Bronchial epithelial cell (primary cell): ENCODE data around the gene PARVB. TPM values are rescaled to one million over a fixed set of nuclear protein-coding genes. Genes with fewer than 3 reads are reported as not detected.

Experiments used
- DNase-seq: peaks from one replicate; pipeline ENCODE4 v3.0.0-alpha.2; 2010; ENCODE audit warnings: low read depth
- FAIRE-seq: peaks from 2 replicates; lab custom pipeline; 2011; peaks lifted over from hg19 to GRCh38; lab: Jason Lieb, UNC
- H3K27me3 ChIP-seq: 2 replicates; pipeline ENCODE4 v1.5.1; 2011; ENCODE audit warnings: low read length; ENCODE audit not compliant: control insufficient read depth, insufficient read depth
- H3K36me3 ChIP-seq: 2 replicates; pipeline ENCODE4 v1.5.1; 2011; ENCODE audit warnings: low read length; ENCODE audit not compliant: control insufficient read depth, insufficient read depth
- H3K4me3 ChIP-seq: 2 replicates; pipeline ENCODE4 v1.5.1; 2011; ENCODE audit warnings: mild to moderate bottlenecking, low read depth, low read length, control low read depth
- CTCF ChIP-seq: IDR thresholded peaks from 2 replicates; pipeline ENCODE4 v1.5.1; 2011; ENCODE audit warnings: mild to moderate bottlenecking, moderate library complexity, low read length, control low read depth, inconsistent platforms; ENCODE audit not compliant: insufficient read depth, severe bottlenecking
- total RNA-seq: library from RNA; depleted of rRNA; stranded (reverse); fragments of >200 nt; gene quantifications from 2 replicates; pipeline ENCODE4 v1.2.1, GENCODE V29; 2014

The PARVB gene
- total RNA-seq, 1 donor from 2014 or later, result 3.4 TPM

- FAIRE-seq (peak; percentile 7), DNase-seq (no peak)
- H3K36me3 ChIP-seq, result no peaks in the 10 kb centered on the region
- H3K27me3 ChIP-seq, result no peaks in the 10 kb centered on the region
- no peak overlapping the region for H3K4me3 ChIP-seq
- no peak for TF ChIP-seq CTCF
Measured at GRCh38 chr22:44075022-44075421, 50.9 kb downstream of the PARVB start.

- Histone ChIP-seq H3K4me3 (no peak overlapping the region), H3K36me3 (no peaks in the 10 kb centered on the region), H3K27me3 (no peaks in the 10 kb centered on the region)
- DNase-seq (no peak), FAIRE-seq (no peak)
- no peak for TF ChIP-seq CTCF
Measured at GRCh38 chr22:44075670-44076069, 51.6 kb downstream of the PARVB start.

GRCh38 chr22:44076825-44077224, 52.7 kb downstream of the PARVB start:
- Histone ChIP-seq H3K36me3 (no peaks in the 10 kb centered on the region), H3K4me3 (no peak overlapping the region), H3K27me3 (no peaks in the 10 kb centered on the region)
- FAIRE-seq (no peak), DNase-seq (no peak)
- no peak for TF ChIP-seq CTCF

GRCh38 chr22:44080936-44081861, 57.1 kb downstream of the PARVB start:
- peak; percentile 90 for TF ChIP-seq CTCF
- DNase-seq, result peak; percentile 33
- FAIRE-seq, result no peak
- H3K4me3 ChIP-seq, result no peak overlapping the region
- H3K36me3 ChIP-seq, result no peaks in the 10 kb centered on the region
- H3K27me3 ChIP-seq, result no peaks in the 10 kb centered on the region

- no peak for TF ChIP-seq CTCF
- no peak overlapping the region for H3K4me3 ChIP-seq
- DNase-seq, result no peak
- peak; percentile 75 for FAIRE-seq
- H3K27me3 ChIP-seq, result no peaks in the 10 kb centered on the region
- no peaks in the 10 kb centered on the region for H3K36me3 ChIP-seq
Measured at GRCh38 chr22:44082801-44083200, 58.7 kb downstream of the PARVB start.
